HG03469 (cell line): ENCODE results near the gene KCND2.

Experiments used
- ATAC-seq: cut with Tn5 transposase; IDR thresholded peaks from one replicate; pipeline ENCODE4 v1.9.1; 2021; ENCODE audit warnings: mild to moderate bottlenecking, moderate library complexity, moderate number of reproducible peaks; ENCODE audit not compliant: unreplicated experiment

The KCND2 gene

DNA sequence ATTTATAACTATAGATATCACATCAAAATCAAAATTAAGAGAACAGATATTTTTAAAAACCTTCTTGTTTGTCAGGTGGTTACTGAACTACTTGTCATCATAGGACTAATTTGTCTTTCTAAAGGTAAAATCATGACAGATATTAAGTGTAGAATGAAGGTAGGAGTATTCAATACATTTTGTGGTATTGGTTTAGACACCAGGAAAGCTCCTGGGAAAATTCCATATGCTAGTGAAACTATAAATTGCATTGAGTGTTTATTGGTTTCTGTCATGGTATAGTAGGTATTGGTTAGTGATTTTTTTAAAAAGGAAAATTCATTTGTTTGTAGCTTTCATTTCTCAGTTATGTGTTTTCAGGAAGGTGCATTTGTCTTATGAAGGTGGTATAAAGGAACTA lies 132.7 kb downstream of the KCND2 start:
- ATAC-seq: no peak

DNA sequence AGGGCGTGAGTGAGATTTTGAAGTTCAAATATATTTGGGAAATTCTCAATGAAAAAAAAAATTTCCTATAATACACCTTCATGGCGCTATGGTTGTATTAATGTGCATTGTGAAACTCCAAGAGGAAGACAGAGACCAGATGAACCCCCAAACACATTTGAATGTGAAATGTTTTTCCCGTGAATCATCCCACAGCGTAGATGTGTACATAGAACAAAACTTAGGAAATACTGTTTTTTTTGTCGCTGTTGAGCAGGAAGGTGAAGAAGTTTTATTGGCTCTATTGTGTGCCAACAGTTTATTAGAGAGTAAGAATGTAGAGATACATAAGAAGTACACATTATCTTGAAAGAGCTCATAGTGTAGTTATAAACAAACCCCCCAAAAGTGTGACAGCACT lies 134.0 kb downstream of the KCND2 start:
- no peak for ATAC-seq

DNA sequence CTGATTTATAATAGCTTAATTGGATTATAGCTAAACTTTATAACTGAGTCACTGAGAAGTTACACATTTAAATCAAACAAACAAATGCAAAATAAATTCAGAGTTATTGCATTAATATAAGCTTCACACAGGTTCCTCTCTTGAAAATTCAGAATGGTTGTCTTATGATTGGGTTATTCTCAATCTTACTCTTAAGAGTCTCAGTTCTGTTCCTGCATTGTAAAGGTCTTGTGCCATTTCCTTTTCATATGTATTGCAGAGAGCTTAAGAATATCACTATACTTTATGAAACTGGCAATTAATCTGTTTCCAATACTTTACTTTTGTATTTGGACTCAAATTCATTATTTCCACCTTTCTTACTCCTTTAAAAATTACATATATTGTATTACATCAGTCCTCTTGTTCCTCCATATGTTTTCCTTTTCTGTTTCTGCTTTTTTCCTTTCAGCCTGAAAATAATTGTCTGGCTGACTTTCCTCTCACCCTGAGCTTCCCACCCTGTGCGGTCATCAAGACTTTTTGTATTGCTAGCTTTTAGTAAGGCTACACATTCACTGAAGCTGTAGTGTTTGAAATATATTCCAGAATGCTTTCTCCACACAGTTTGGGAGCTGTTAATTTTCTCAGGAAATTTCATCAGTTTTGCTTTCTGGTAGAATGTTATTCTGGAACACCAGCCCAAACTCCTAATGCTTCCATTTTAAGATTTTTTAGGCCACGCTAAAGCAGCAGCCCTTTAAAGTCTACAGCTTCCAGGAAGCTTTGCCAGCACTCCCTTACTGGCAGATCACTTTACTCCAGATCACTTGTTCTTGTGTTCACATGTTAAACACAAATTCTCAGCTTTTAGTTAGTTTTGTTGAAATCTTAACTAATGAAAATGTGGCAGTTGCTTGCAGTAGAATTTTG lies 139.4 kb downstream of the KCND2 start:
- ATAC-seq: peak; percentile 86

DNA sequence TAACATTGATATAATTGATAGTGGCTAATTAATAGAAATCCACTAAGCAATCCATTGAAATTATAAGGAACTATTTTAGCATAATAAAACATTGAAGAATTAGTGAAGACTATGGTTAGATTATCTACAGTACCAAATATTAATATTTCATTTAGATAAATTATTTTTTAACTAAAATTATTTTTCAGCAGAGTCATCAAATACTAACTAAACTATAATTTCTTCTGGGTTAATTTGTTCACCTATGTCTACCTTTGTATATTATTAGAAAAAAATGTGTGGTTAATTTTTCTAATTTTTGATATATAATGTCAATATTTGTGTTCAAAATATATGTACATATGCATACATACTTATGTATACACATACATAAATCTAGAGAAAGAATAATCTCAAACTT lies 140.2 kb downstream of the KCND2 start:
- no peak for ATAC-seq

DNA sequence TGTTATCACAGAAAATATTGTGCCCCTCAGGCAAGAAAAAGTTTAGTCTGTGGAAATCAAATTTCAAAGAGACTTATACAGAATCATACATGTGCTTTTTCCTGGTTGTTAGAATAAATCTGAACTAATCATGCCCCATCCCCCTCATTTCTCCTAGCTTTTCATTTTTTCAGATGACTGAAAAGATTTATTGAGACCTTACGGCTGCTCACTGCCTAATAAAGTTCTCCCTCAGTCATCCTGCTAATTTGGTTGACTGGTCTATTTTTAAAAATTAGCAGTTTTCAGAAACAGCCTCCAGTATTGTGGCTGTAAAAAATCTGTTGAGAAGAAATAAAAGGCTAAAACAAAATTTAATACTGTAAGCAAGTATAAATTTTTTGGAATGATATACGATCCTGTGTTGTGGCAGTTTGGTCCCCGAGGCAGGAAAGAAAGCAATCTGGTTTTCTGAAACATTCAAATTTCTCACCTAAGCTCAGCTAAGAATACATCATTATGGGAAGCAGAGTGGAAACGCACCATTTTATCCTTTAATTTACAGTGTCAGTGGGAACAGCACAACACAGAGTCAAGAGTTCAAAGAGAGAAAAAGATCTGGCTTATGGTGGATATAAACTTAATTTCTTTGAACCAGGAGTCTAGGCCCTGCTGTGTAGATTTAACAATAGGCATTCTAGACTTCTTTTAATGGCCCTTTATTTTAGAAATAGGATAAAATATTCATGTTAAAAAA lies 144.4 kb downstream of the KCND2 start:
- no peak for ATAC-seq

DNA sequence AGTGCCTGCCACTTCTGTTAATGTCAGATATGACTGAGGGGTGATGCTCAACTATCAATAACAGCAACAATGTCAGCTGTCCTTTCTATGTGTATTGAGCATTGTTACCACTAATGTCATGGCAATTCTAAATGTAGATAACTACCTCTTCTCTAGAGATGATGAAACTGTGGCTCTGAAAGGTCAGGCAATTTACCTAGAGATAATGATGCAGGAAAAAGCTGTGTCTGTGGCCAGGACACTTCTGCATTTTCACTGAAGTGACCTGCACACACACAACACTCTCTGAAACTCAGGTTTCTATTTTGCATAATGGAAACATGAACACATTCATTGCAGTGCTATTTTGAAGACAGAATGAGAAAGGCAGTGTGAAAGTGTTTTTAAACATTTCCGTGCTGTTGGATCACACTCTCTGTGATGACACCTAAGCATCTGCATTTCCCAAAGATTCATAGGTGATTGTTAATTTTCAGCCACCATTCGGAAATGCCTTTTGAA lies 148.2 kb downstream of the KCND2 start:
- ATAC-seq: peak; percentile 96

DNA sequence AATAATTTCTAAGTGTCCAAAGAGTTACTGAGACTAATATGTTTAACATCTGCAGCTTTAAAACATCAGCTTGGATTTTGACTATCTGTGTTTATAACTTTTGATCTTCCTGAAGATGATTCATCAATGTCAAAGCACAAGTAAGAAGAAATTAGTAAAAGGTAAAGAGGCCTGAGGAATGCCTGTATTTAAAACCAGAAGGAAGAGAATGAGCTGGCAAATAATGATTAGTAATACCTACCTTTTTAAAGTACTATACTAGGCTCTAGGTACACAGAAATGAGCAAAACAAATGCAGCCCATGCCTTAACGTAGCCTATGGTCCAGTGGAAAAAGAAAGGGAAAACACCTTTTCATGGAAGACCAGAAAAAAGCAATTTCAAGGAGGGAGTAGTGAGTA lies 158.0 kb downstream of the KCND2 start:
- ATAC-seq: peak; percentile 37

DNA sequence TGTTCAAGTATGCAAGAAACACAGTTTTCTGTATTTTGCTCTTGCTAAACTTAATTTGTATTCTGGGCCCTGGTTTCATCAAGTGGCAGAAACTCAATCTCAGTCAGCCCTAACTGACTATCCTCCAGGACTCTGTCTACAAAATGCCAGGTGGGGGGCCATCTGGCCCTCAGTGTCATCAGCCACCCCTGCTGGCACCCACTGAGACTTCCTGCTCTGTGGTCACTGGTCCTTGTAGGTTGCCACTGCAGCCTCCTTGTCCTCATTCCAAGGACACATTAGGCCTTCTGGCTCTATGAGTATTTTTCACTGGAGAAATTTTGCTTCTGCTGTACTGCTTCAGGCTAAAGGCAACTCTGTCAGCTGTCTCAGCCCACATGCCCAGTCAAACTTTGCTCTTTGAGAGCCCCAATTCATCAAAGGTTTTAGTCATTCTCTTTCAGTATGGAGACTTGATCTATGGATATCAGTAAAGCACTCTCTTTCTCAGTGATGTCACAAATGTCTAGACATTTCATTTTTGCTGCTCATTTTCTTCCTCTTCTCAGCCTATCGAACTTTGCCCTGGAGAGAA lies 163.6 kb downstream of the KCND2 start:
- ATAC-seq: no peak

DNA sequence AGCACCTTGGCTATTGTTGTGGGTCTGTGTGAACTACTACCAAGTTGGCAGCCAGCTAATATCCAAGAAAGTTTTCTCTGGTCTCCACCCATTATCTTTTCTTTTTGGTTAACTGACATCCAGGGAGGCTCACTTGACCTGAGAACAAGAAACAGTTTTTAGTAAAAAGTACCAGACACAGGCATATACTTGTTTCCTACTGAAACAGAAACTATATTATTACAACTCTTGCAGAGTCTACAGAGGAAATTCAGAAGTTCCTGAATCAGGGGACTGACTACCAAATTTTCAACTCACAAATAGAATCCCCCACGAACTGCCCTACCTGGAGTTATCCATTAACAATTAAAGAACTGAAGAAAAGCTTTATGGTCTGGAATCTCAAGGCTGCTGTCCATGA lies 168.9 kb downstream of the KCND2 start:
- ATAC-seq: peak; percentile 85

DNA sequence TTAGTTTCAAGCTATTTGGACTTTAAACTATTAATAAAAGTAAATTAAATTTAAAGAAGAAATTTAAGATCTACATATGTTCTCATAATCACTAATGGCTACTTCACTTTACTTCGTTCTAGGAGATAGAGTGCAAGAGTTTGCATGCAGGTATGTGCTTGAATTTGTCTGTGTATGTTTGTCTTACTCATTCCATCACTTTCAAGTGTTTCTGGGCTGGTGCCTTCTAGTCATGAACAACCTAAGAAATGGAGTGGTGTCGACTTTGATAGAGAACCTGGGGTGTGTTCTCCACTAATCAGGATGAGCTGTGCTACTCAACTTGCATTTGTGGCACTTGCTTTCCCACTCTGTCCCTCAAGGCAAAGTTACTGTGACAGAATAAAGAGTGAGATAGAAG lies 169.9 kb downstream of the KCND2 start:
- no peak for ATAC-seq

DNA sequence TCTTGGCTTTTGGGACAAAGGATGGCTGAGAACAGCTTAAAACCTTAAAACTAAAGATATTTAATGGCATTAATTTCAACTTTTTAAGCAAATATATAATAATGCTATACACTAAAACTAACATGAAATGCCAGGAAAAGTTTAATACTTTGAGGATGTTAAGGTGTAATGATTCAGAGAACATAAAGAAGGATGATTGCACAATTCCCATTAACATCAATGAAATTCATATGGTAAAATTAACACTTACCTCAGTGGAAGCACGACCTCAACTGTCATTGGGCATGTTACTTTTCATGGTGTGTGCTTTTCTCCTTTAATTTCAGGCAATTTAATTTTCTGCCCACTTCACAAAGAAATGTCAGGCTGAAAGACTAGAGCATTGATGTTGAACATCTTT lies 171.7 kb downstream of the KCND2 start:
- no peak for ATAC-seq

DNA sequence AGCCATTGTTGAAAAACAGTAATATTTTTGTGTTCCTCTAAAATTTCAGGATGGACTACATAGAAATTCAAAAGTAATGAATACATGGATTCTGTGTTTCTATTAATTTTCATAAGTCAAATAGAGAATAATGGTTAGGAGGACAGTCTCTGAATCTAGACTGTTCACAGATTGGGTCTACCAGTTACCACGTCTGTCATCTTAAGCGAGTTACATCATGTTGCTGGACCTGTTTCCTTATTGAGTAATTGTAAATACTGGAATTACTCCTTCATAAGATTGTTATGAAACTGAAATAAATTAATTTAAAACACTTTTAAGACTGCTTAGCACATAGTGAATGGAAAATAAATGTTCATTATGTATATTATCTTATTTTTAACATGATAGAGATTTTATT lies 172.3 kb downstream of the KCND2 start:
- no peak for ATAC-seq

DNA sequence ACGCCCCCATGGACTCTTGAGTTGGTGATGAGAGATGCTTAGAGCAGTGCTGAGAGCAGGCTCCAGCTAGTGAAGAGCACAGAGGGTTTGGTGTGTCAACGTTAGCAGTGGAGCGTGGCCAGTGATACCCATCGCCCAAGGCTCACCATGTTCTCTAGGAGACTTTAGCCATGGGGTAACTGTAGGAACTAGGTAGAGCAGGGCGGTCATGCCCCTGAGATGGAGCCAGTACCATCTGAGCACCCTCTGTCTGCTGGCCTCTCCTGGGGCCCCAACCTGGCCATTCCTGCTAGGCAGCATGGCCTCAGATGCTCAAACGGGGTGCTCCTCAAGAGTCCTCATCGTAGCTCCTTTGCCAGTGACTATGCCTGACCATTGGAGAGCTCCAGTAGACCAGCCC lies 179.7 kb downstream of the KCND2 start:
- ATAC-seq: no peak

DNA sequence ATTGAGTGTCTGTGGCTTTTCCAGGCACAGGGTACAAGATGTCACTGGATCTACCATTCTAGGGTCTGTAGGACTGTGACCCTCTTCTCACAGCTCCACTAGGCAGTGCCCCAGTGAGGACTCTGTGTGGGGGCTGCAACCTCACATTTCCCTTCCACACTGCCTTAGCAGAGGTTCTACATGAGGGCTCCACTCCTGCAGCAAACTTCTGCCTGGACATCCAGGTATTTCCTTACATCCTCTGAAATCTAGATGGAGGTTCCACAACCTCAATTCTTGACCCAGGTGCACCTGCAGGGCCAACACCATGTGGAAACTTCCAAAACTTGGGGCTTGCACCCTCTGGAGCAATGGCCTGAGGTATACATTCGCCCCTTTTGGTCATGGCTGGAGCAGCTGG lies 183.7 kb downstream of the KCND2 start:
- no peak for ATAC-seq

DNA sequence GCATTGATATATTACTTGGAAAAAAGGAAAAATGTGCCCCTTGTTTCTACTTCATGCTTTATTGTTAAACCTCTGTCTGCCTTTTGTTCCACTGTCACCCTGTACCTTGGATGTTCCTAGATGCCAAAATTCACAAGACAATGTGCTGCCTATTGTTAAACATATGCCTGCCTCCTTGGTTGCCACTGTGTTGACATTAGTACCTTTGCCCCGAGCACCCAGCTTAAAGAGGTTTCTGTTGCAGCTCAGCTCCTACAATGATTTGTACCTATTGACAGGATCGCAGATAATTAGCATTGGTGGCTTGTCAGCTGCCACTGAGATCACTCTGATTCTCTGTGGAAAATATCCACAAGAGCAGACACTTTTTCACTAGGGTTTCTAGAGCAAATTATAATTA lies 188.0 kb downstream of the KCND2 start:
- no peak for ATAC-seq

DNA sequence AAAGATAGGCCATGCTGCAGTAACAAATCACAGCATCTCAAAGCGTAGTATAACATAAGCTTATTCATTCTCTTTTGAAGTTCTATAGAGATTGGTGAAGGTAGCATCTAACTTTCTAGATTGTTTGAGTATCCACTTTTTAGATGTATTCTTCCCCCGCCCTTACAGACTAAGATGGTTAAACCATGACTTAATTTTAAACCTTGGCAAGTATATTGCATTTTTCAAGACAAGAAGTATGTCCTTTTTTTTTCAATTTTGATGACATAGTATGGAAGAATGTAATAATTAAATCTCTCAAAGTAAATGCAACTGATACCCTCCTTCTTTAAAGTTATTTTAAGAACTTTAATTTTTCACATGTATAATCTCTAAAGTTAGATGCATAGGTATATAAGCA lies 190.0 kb downstream of the KCND2 start:
- no peak for ATAC-seq

DNA sequence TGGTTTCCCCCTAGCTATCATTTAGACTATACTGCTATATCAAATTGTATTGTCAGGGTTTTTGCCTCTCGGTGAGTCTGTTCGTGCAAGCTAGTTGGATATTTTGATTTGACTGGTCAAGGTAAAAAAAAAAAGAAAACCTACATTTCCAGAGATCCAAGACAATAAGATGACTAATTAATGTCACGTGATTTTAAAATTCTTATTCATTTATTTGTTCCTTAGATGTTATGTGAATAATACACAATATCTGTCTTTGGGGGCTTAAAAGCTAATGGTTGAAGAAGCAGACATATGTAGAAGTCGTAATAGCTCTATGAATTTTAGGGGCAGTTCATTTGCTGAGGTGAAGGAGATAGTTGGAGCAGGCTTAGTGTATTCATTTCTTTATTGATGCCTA lies 191.1 kb downstream of the KCND2 start:
- ATAC-seq: no peak

DNA sequence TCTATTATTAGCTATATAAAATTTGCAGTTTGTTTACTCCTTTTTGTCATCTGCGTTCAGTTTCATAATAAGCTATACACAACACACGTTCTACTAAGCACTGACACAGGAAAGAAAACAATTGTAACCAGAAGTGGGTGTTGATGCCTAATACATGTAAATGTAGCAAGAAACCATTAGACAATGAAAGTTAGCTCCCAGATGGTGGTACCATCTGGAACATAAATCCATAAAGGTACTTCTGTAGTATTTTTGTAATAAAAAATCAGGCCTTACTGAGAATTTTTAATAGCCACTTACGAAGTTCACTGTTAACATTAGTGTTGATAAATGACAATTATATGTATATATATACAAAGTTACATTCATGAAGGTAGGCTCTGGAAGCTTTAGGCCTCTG lies 194.7 kb downstream of the KCND2 start:
- no peak for ATAC-seq

DNA sequence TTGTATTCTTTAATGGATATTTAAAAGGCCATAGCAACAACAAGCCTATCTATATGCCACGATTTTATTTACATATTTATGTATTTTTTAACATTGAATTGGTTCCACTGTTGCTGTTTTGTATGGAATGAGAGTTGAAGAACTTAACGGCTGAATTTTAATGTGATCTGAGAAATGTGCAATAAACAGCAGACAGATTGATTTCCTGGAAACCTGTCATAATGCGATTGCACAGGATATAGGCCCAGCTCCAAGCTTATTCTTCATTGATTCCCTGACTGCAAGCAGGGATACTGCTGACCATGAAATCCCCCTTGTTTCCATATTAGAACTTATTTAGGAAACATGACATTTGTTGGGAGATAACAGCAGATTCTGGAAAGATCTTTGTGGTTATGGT lies 195.6 kb downstream of the KCND2 start:
- no peak for ATAC-seq

DNA sequence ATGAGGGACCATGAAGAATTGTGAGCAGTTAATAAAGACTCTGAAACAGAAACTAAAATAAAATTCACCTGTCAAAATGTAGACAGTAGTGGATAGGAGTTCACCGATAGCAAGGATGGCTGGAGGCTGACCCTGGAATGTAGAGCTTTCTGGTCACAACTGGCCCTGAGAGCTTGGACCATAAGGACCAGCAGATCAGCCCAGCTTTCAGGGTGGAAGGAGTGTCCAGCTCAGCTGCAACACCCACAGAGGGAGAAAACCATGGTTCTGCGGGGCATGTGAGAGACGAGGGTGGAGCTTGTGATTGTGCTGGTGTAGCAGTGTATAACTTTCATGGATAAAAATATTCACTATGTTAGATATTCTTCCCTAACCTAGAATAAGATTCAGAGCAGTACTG lies 199.9 kb downstream of the KCND2 start:
- ATAC-seq: no peak

DNA sequence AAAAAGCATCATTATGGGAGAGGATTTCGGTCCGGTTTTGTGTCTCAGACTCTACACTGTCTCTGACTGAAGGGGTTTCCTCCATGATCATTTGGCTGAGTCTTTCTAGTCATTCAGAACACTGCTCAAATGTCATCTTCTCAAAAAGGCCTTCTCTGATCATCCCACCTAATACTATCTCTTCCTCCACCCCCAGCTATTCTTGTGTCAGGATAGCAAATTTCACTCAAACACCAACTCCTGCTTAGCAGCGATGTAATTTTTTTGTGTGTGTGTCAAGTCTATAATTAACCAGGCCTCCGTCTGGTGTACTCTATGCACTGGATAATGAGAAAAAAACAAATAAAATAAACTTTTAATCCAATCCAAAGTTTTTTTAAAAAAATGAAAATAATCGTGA lies 200.4 kb downstream of the KCND2 start:
- ATAC-seq: no peak

DNA sequence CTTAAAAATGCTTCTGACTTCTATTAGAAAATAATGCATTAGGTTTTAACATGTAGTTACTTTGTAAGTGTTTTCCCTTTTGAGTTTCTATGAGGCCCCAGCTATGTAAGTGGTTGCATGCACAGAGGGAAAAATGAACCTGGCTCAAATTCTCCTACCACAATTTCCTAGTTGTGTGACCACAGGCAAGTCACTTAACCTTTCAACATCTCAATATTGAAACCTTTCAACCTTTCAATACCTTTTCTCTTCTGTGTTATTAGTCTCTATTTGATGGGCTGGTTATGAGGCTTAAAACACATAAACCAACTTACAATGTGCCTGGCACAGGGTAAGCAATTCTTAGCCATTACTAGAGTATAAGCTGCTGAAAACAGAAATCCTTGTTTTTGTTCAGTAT lies 203.0 kb downstream of the KCND2 start:
- ATAC-seq: peak; percentile 79
